RPMI7951 (cell line): Measurements from ENCODE around the gene KRT79. TPM values are rescaled to one million over a fixed set of nuclear protein-coding genes. Genes with fewer than 3 reads are reported as not detected.
"Not testable (repeated sequence)": the region's sequence is repeated elsewhere in the genome, so short reads cannot be mapped to it uniquely, and the experiment has no call there.

Experiments
- DNase-seq: peaks from one replicate; pipeline ENCODE4 v3.0.0-alpha.2; 2012; ENCODE audit warnings: low read depth
- total RNA-seq: library from RNA; depleted of rRNA; stranded (reverse); fragments of >200 nt; shearing (Covaris generic); gene quantifications from 2 replicates; pipeline ENCODE4 v1.2.3, GENCODE V29; 2014

The KRT79 gene
- total RNA-seq, 1 experiment from 2014 or later = 4.8 TPM

GRCh38 chr12:52861511-52861910, 27.4 kb upstream of the KRT79 start:
- DNase-seq = no peak

- peak; percentile 89 for DNase-seq
Observed at GRCh38 chr12:52860102-52860823, 26.2 kb upstream of the KRT79 start.

GRCh38 chr12:52857500-52857899, 23.4 kb upstream of the KRT79 start:
- DNase-seq = no peak

- DNase-seq = no peak
Observed at GRCh38 chr12:52856787-52857186, 22.7 kb upstream of the KRT79 start.

GRCh38 chr12:52856077-52856476, 22.0 kb upstream of the KRT79 start:
- DNase-seq = not testable (repeated sequence)

- no peak for DNase-seq
Observed at GRCh38 chr12:52851787-52852186, 17.7 kb upstream of the KRT79 start.

- no peak for DNase-seq
Observed at GRCh38 chr12:52850681-52851080, 16.6 kb upstream of the KRT79 start.

GRCh38 chr12:52849511-52849910, 15.4 kb upstream of the KRT79 start:
- no peak for DNase-seq

GRCh38 chr12:52848661-52849255, 14.6 kb upstream of the KRT79 start, which contains the start of gene KRT78:
KRT78 (minus strand) TSS chr12:52848994; CDS start chr12:52848930, 64 bp downstream.
- no peak for DNase-seq

- DNase-seq = peak; percentile 96
Observed at GRCh38 chr12:52847335-52848102, 13.4 kb upstream of the KRT79 start.

GRCh38 chr12:52846356-52846970, 12.4 kb upstream of the KRT79 start:
- DNase-seq = no peak

GRCh38 chr12:52845946-52846345, 11.8 kb upstream of the KRT79 start:
- no peak for DNase-seq

- no peak for DNase-seq
Observed at GRCh38 chr12:52844386-52844785, 10.3 kb upstream of the KRT79 start.

GRCh38 chr12:52839436-52840105, 5.5 kb upstream of the KRT79 start:
- DNase-seq = no peak

GRCh38 chr12:52838609-52839435, 4.7 kb upstream of the KRT79 start:
- DNase-seq = no peak

GRCh38 chr12:52837781-52838608, 3.9 kb upstream of the KRT79 start:
- DNase-seq = peak; percentile 76

GRCh38 chr12:52837413-52837741, 3.3 kb upstream of the KRT79 start:
- DNase-seq = peak; percentile 97

GRCh38 chr12:52836491-52837412, 2.6 kb upstream of the KRT79 start:
- peak; percentile 83 for DNase-seq

GRCh38 chr12:52836042-52836466, 1.9 kb upstream of the KRT79 start:
- DNase-seq = peak; percentile 94
